ENCODE data around the gene STXBP5L.

- TF ChIP-seq CTCF (conservative IDR thresholded peaks at IDR 0.05; ENCODE audit: low read depth, low read length) = no peak
- TF ChIP-seq CEBPB (IDR thresholded peaks at IDR 0.05; ENCODE audit: low read depth, low read length) = no peak
- no peak for TF ChIP-seq POLR2A (IDR thresholded peaks at IDR 0.05; ENCODE audit: low read depth, low read length)
- no peak for TF ChIP-seq SMC3 (IDR thresholded peaks at IDR 0.05; ENCODE audit: low read depth, low read length)
- no peak for TF ChIP-seq RFX5 (IDR thresholded peaks at IDR 0.05; ENCODE audit: low read depth, low read length)
- no peak for TF ChIP-seq MXI1 (IDR thresholded peaks at IDR 0.05; ENCODE audit: borderline replicate concordance, low read depth, low read length)
- no peak for TF ChIP-seq RCOR1 (IDR thresholded peaks at IDR 0.05; ENCODE audit: insufficient replicate concordance, low read length)
- no peak for TF ChIP-seq RAD21 (IDR thresholded peaks at IDR 0.05; ENCODE audit: low read length)
- no peak for TF ChIP-seq MAFK (IDR thresholded peaks at IDR 0.05; ENCODE audit: low read depth, low read length)
- TF ChIP-seq CHD1 (IDR thresholded peaks at IDR 0.05; ENCODE audit: low read depth, low read length) = no peak
- no peak for TF ChIP-seq FOS (IDR thresholded peaks at IDR 0.05; ENCODE audit: low read depth, low read length)
- no peak for TF ChIP-seq NFE2L2 (IDR thresholded peaks at IDR 0.05; ENCODE audit: low read depth, low read length)
- TF ChIP-seq USF2 (IDR thresholded peaks at IDR 0.05; ENCODE audit: low read depth, low read length) = no peak
Measured at GRCh38 chr3:121462565-121462964, 554.6 kb downstream of the STXBP5L start.
